GM23338 (cell line): ENCODE measurements around the gene TIMM22. TPM values are rescaled to one million over a fixed set of nuclear protein-coding genes. Genes with fewer than 3 reads are reported as not detected.

Experiments
- ATAC-seq: fragments of 200-7000 bp; cut with Tn5 transposase; 3 replicates; pipeline ENCODE4 v1.9.1; 2020
- DNase-seq: peaks from one replicate; pipeline ENCODE4 v3.0.0-alpha.2; 2015; ENCODE audit warnings: low spot score
- H2AFZ ChIP-seq: fragments of 200-600 bp; sonication (generic); 2 replicates; pipeline ENCODE4 v1.8.0; 2016; ENCODE audit warnings: antibody characterized with exemption, mild to moderate bottlenecking, moderate library complexity
- H3F3A ChIP-seq: fragments of 200-600 bp; sonication (generic); replicated peaks from 2 replicates; pipeline ENCODE4 v1.8.0; 2017; ENCODE audit warnings: antibody characterized with exemption, mixed run types, low read depth
- H3K27ac ChIP-seq: fragments of 200-600 bp; sonication (generic); 2 replicates; pipeline ENCODE4 v1.6.1; 2016; ENCODE audit warnings: low read depth
- H3K27me3 ChIP-seq: fragments of 200-600 bp; sonication (generic); 2 replicates; pipeline ENCODE4 v1.8.0; 2016; ENCODE audit warnings: mild to moderate bottlenecking, mixed run types, moderate library complexity; ENCODE audit not compliant: insufficient read depth
- H3K36me3 ChIP-seq: fragments of 200-600 bp; sonication (generic); 2 replicates; pipeline ENCODE4 v1.8.0; 2016; ENCODE audit warnings: mild to moderate bottlenecking; ENCODE audit not compliant: insufficient read depth
- H3K4me1 ChIP-seq: fragments of 200-600 bp; sonication (generic); 2 replicates; pipeline ENCODE4 v1.8.0; 2016; ENCODE audit warnings: mild to moderate bottlenecking, moderate library complexity; ENCODE audit not compliant: insufficient read depth
- H3K4me2 ChIP-seq: fragments of 200-600 bp; sonication (generic); 2 replicates; pipeline ENCODE4 v1.7.1; 2017; ENCODE audit warnings: mixed run types
- H3K4me3 ChIP-seq: fragments of 200-600 bp; sonication (generic); 2 replicates; pipeline ENCODE4 v1.6.1; 2016; ENCODE audit warnings: mixed run types
- H3K79me2 ChIP-seq: fragments of 200-600 bp; sonication (generic); replicated peaks from 2 replicates; pipeline ENCODE4 v1.8.0; 2017; ENCODE audit warnings: mild to moderate bottlenecking; ENCODE audit not compliant: insufficient read depth
- H3K9me2 ChIP-seq: fragments of 200-600 bp; sonication (generic); 2 replicates; pipeline ENCODE4 v1.8.0; 2017; ENCODE audit not compliant: insufficient read depth
- H4K20me1 ChIP-seq: fragments of 200-600 bp; sonication (generic); replicated peaks from 2 replicates; pipeline ENCODE4 v1.8.0; 2017; ENCODE audit warnings: mild to moderate bottlenecking; ENCODE audit not compliant: insufficient read depth
- H3K27ac Mint-ChIP-seq: 2 replicates; pipeline ENCODE4 v1.8.0; 2020; ENCODE audit warnings: inconsistent platforms, mild to moderate bottlenecking, moderate library complexity, mixed read lengths
- H3K27me3 Mint-ChIP-seq: 3 replicates; pipeline ENCODE4 v1.8.0; 2022; ENCODE audit warnings: low read depth, mild to moderate bottlenecking, moderate library complexity, mixed read lengths, inconsistent platforms; ENCODE audit not compliant: insufficient read depth, poor library complexity
- H3K36me3 Mint-ChIP-seq: 3 replicates; pipeline ENCODE4 v1.8.0; 2021; ENCODE audit warnings: low read depth, mild to moderate bottlenecking, inconsistent platforms, moderate library complexity, mixed read lengths
- H3K4me1 Mint-ChIP-seq: 3 replicates; pipeline ENCODE4 v1.8.0; 2020; ENCODE audit warnings: mild to moderate bottlenecking, inconsistent platforms, mixed read lengths
- H3K4me3 Mint-ChIP-seq: 3 replicates; pipeline ENCODE4 v1.8.0; 2021; ENCODE audit warnings: moderate library complexity, mild to moderate bottlenecking, inconsistent platforms, mixed read lengths
- H3K9me3 Mint-ChIP-seq: 3 replicates; pipeline ENCODE4 v1.8.0; 2020; ENCODE audit warnings: moderate library complexity, mild to moderate bottlenecking, inconsistent platforms, mixed read lengths
- CREB1 ChIP-seq: fragments of 250-450 bp; sonication (Bioruptor Pico); IDR thresholded peaks from 2 replicates; pipeline ENCODE4 v1.5.0; 2020; ENCODE audit warnings: low read depth, mild to moderate bottlenecking, moderate library complexity
- CTCF ChIP-seq, 2 experiments: fragments of 200-600 bp in 1 of 2; sonication (generic) in 1 of 2; conservative IDR thresholded peaks; 2 replicates each; pipeline versions ENCODE4 v1.5.1 to v1.6.1; 2016 to 2017; ENCODE audit warnings: antibody characterized with exemption in 2 of 2, low read depth in 2 of 2, mild to moderate bottlenecking in 2 of 2, moderate library complexity in 1 of 2
- ETS1 ChIP-seq: IDR thresholded peaks from 2 replicates; pipeline ENCODE4 v1.6.1; 2016; ENCODE audit warnings: antibody characterized with exemption
- EZH2 ChIP-seq: fragments of 200-600 bp; sonication (generic); IDR thresholded peaks from one replicate; pipeline ENCODE4 v1.8.0; 2017; ENCODE audit warnings: antibody characterized with exemption, mild to moderate bottlenecking, low read depth; ENCODE audit not compliant: unreplicated experiment
- EZH2phosphoT487 ChIP-seq: fragments of 200-600 bp; sonication (generic); IDR thresholded peaks from one replicate; pipeline ENCODE4 v1.8.1; 2018; ENCODE audit warnings: antibody characterized with exemption; ENCODE audit not compliant: unreplicated experiment
- JUNB ChIP-seq: IDR thresholded peaks from one replicate; pipeline ENCODE4 v1.6.1; 2016; ENCODE audit warnings: antibody characterized with exemption; ENCODE audit not compliant: unreplicated experiment
- POLR2AphosphoS5 ChIP-seq: IDR thresholded peaks from 2 replicates; pipeline ENCODE4 v1.6.1; 2016; ENCODE audit warnings: antibody characterized with exemption, low read depth
- REST ChIP-seq: IDR thresholded peaks from one replicate; pipeline ENCODE4 v1.6.1; 2018; ENCODE audit warnings: antibody characterized with exemption; ENCODE audit not compliant: unreplicated experiment
- STAT1 ChIP-seq: IDR thresholded peaks from one replicate; pipeline ENCODE4 v1.6.1; 2016; ENCODE audit warnings: antibody characterized with exemption; ENCODE audit not compliant: unreplicated experiment
- ZNF114 ChIP-seq: fragments of 250-450 bp; sonication (Bioruptor Pico); IDR thresholded peaks from 2 replicates; pipeline ENCODE4 v1.5.0; 2020; ENCODE audit warnings: mild to moderate bottlenecking, moderate library complexity
- ZNF331 ChIP-seq: fragments of 250-450 bp; sonication (Bioruptor Pico); IDR thresholded peaks from 2 replicates; pipeline ENCODE4 v1.5.0; 2020; ENCODE audit warnings: low read depth, mild to moderate bottlenecking, moderate library complexity
- polyA plus RNA-seq: library from polyadenylated mRNA; unstranded; fragments of >200 nt; fragmentation: Nextera tagmentation; extraction: Ambion mirVana; gene quantifications from 2 replicates; pipeline ENCODE4 v1.2.1, GENCODE V29; 2016
- total RNA-seq: library from RNA; depleted of rRNA; stranded (reverse); fragments of >200 nt; shearing (Covaris generic); gene quantifications from 2 replicates; pipeline ENCODE4 v1.2.3, GENCODE V29; 2014

Gene TIMM22
- total and polyA plus RNA-seq, 2 experiments from 2014 or later = 21.9 to 24.4 TPM

GRCh38 chr17:1012823-1013728, 16.1 kb downstream of the TIMM22 start (continued):
- TF ChIP-seq ETS1 (no peak), ZNF114 (CRISPR knock-in tag) (no peak), REST (no peak), CREB1 (no peak), CTCF (conservative IDR thresholded peaks at IDR 0.05; ENCODE audit: low read depth in 2 of 2) (no peak)

- H3K4me3 ChIP-seq = no peak overlapping the region
- Mint-ChIP-seq H3K27ac (no peak overlapping the region), H3K4me3 (no peak overlapping the region), H3K9me3 (no peaks in the 10 kb centered on the region), H3K4me1 (no peaks in the 10 kb centered on the region), H3K27me3 (peaks cover 6% of the 10 kb centered on the region), H3K36me3 (no peaks in the 10 kb centered on the region)
- no peak overlapping the region for H3K4me2 ChIP-seq
- no peaks in the 10 kb centered on the region for H3K36me3 ChIP-seq
- no peak overlapping the region for H2AFZ ChIP-seq
- no peaks in the 10 kb centered on the region for H3K79me2 ChIP-seq
- no peaks in the 10 kb centered on the region for H3K27me3 ChIP-seq
- ATAC-seq = no peak
- H3K9me2 ChIP-seq = no peaks in the 10 kb centered on the region
- no peaks in the 10 kb centered on the region; the same call in 1 of the 2 replicates for H4K20me1 ChIP-seq
- H3K4me1 ChIP-seq = no peaks in the 10 kb centered on the region
- H3F3A ChIP-seq = no peaks in the 10 kb centered on the region
- DNase-seq = no peak
- no peak overlapping the region for H3K27ac ChIP-seq
- TF ChIP-seq CREB1 (no peak), STAT1 (no peak), POLR2AphosphoS5 (no peak), EZH2phosphoT487 (no peak), ETS1 (no peak), EZH2 (no peak), ZNF331 (CRISPR knock-in tag) (no peak), CTCF (conservative IDR thresholded peaks at IDR 0.05; ENCODE audit: low read depth in 2 of 2) (no peak), ZNF114 (CRISPR knock-in tag) (no peak), REST (no peak), JUNB (no peak)
Measured at GRCh38 chr17:1013729-1014090, 16.8 kb downstream of the TIMM22 start.
